ENCODE measurements around the gene TACC2.

DNA sequence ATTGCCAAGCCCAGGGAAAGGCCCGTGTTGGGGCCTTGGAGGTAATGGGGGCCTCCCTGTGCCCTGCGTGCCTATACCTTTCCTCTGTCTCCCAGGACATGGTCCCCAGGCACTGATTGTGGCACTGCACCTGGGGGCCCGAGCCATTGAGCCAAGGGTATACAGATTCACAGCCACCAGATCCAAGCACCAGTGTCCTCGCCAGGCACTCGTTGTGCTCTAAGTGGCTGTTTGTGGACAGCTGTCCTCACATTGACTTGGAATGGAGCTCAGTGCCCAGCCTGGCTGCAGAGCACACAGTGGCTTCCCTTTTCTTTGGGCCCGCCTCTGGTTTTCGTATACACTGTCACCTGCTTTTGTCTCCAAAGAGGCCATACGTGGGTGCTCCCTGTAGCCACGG lies 210.1 kb downstream of the TACC2 start:
- TF ChIP-seq, protein P1, sequence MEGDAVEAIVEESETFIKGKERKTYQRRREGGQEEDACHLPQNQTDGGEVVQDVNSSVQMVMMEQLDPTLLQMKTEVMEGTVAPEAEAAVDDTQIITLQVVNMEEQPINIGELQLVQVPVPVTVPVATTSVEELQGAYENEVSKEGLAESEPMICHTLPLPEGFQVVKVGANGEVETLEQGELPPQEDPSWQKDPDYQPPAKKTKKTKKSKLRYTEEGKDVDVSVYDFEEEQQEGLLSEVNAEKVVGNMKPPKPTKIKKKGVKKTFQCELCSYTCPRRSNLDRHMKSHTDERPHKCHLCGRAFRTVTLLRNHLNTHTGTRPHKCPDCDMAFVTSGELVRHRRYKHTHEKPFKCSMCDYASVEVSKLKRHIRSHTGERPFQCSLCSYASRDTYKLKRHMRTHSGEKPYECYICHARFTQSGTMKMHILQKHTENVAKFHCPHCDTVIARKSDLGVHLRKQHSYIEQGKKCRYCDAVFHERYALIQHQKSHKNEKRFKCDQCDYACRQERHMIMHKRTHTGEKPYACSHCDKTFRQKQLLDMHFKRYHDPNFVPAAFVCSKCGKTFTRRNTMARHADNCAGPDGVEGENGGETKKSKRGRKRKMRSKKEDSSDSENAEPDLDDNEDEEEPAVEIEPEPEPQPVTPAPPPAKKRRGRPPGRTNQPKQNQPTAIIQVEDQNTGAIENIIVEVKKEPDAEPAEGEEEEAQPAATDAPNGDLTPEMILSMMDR (IDR thresholded peaks at IDR 0.05): no peak
- TF ChIP-seq POLR2A (IDR thresholded peaks at IDR 0.05): no peak

Data from vagina (tissue), 2 donors.